Measurements from ENCODE around the gene SETD2.
A peak's percentile ranks its signal among the peaks of the same experiment; 100 is the strongest.
"Not testable (repeated sequence)": the region's sequence is repeated elsewhere in the genome, so short reads cannot be mapped to it uniquely, and the experiment has no call there.

SETD2 gene

DNA sequence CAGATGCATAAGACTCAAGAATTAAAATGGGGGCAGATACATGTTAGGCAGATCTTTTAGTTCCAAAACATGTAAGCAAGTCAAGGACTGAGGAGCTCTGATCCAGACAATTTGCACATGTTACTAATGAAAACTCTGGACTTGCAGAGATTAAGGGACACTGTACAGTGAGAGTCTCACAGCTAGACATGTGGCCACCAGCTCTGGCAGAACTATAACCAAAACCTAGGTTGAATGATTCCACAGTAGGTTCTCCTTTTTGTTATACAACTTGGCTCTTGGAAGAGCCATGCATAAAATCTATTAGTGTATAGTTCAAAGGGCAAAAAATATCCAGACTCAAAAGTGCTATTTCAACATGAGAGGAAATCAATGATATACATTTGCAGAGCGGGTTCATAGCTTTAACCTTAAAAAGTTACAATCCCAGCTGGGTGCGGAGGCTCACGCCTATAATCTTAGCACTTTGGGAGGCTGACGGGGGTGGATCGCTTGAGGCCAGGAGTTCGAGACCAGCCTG lies 61.8 kb downstream of the SETD2 start:
- no peak for DNase-seq

DNA sequence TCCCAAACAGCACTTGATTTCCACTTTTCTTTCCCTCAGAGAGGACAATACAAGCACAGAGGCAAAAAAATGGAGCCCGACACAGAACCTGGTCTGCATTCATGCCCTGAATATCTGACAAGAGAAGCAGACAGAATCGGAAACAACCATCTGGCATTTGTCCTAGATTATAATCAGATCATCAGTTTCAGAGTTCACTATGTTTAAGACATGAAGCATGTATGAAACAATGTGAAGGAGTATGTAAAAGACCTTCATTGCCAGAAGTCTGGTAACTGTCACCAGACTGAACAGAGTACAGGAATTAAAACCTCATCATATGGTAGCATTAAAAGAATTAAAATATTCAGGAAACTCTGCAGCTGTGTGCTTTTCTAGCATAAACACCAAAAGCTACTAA lies 65.0 kb downstream of the SETD2 start:
- DNase-seq, result no peak

DNA sequence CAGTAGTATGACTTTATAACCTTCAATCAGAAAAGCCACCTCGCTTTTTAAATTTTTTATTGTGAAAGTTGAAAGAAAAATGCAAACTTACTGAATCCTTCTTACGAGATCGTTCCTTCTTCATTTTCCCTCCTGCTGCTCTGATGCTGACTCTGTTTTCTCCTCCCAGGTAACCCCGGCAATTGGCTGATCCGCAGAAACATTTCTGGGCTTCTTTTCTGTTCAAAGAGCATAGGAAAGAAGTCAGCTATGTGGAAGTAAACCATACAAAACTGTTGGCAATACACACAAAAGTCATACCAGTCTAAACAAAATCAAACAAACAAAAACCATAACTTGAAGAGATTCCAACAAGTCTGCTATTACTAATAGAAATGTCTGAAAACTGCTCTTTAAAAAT lies 66.0 kb downstream of the SETD2 start:
- DNase-seq, result no peak

DNA sequence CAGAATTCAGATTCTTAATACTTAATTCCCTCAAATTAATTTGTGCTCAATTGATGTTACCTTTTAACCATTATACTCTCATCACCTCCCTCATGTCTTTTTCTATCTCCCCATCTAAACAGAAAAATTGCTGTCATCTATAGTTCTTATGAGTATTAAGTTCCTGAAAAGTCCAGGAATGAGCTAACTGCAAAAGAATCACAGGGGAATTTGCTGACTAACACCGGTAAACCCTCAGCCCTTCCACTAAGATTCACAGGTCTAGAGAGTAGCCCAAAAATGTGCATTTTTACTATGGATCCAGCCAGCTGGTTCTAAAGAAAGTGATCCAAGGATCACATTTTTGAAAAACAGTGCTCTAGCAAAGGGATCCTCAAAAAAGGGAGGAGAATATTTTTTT lies 67.0 kb downstream of the SETD2 start:
- DNase-seq, result no peak

DNA sequence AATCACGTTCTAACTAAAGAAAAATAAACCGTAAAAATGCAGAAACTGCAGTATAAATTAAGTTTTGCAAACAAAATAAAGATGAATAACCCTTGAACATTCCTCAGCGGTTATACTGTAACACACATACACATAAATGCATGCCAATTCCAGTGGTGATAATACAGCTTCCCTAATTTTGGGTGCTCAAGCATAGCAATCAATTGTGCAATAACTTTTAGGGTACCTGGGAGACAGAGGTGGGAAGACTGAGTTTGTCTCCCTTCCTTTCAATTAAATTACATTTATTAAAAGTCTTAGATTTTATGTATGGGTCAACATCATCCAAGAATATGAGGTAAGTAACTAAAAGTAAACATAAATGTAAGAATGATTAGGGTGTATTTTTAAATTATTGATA lies 71.8 kb downstream of the SETD2 start:
- no peak for DNase-seq

DNA sequence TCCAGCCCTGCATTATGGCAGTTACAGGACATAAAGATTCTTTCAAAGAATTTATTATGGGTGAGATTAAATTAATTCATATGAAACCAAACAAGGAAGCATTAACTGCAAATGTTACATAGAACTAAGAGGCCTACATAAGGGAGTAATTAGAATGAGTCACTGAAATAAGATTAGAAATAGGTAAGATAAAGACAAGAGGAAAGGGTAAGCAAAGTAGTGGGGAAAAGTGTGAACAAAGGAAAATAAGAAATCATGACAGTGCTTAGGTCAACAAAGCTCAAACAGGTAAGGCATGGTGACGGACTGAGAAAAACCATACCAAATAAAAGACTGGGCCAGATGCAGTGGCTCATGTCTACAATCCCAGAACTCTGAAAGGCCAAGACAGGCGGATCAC lies 74.3 kb downstream of the SETD2 start:
- DNase-seq, result no peak

DNA sequence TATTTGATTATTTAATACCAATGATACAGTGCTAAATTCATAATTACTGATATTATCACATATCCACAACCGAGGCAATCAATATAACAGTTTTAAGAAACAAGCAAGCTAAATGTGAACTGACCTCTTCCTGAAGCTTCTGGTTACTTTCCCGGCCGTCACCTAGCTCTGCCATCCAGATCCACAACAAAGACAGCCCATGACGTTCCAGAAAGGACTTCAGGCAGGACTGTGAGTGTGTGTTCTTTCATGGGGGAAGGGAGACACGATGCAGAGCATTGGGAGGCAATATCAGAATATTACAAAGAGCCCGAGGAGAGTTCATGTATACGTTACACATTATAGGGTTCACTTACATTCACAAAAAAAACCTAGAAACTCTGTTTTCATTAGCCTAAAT lies 77.8 kb downstream of the SETD2 start:
- DNase-seq, result no peak

DNA sequence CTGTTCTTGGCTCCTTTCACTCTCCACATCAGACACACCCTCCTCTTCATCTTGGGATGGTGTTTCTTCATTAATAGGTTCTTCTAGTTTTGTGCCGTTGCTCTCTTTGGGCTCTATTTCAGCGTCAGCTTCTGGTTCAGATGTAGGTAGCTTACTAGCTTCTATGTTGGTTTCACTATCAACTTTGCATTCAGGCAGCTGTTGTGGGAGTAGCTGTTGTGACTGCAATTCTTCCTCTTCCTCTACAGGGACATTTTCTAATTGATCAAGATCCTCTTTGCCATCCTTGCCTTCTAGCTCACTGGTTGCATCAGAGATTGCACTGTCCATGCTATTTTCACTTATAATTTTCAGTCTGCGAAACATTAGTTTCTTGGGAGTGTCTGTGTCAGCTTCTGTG lies 80.1 kb downstream of the SETD2 start:
- DNase-seq, result peak; percentile 77 to 81

DNA sequence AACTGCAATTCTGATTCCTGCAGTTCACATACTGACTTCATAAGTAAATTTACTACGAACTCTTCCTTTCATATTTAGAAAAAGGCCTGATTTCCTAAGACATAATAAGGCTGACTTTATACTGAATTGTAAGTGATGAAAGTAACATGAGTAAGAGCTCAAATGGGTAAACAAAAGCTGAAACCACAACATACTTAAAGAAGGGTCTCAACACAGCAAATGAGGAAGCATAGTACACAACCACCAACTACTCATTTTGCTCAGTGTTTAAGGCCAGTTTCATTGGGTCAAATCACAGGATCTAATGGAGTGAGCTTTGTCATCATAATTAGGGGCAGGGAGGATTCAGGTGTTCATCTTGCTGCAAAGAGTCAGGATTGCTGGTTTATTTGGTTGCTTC lies 81.4 kb downstream of the SETD2 start:
- peak; percentile 30 to 72 for DNase-seq

DNA sequence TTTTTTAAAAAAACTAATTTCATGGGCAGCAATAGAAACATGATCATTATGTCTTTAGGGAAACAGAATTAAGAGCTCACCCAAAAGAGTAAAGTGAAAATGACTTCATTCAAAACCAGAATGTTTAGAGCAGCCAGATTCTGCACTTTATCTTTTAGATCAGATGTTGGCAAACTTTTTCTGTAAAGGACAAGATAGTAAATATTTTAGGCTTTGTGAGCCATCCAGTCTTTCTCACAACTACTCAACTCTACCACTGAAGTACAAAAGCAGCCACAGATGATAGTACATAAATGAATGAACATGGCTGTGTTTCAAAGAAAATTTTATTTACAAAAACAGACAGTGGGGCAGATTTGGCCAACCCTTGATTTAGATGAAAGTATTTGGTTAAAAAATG lies 84.5 kb downstream of the SETD2 start:
- DNase-seq, result no peak

DNA sequence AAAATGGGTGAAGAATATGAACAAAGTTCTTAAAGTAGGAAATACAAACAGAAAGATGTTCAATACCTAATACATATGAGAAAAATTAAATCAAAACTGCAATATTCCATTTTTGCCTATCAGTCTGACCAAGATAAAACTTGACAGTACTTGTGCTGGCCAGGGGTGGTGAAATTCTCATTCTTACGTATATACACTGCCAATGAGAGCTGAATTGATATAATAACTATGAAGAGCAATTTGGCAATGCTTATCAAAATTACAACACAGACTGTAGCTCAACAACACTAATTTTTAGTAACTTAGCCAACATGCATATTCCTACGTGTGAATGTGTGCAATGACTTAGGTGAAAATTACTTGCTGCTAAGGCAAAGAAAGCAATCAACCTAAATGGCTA lies 90.2 kb downstream of the SETD2 start:
- DNase-seq, result no peak

DNA sequence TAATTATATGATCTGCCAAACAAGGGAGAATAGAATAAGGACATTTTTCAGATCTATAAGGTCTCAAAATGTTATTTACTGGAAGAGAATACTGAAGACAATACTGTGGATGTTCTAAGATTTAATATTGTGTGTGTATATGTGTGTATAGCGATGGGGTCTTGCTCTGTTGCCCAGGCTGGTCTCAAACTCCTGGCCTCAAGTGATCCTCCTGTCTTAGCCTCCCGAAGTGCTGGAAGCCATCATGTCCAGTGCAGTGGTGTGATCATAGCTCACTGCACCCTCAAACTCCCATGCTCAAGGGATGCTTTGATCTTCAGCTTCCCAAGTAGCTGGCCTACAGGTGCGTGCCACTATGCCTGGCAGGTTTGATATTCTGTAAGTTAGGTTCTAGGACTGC lies 93.1 kb downstream of the SETD2 start:
- DNase-seq, result no peak

DNA sequence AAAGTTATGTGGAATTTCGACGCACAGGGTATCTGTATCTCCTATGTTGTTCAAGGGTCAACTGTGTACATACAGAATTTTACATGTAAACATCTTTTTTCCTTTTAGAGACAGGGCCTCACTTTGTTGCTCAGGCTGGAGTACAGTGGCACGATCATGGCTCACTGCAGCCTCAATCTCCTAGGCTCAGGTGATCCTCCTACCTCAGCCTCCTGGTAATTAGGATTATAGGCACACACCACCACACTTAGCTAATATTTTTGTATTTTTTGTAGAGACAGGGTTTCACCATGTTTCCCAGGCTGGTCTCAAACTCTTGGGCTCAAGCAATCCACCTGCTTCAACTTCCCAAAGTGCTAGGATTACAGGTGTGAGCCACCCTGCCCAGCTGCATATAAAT lies 97.7 kb downstream of the SETD2 start:
- not testable (repeated sequence) for DNase-seq

DNA sequence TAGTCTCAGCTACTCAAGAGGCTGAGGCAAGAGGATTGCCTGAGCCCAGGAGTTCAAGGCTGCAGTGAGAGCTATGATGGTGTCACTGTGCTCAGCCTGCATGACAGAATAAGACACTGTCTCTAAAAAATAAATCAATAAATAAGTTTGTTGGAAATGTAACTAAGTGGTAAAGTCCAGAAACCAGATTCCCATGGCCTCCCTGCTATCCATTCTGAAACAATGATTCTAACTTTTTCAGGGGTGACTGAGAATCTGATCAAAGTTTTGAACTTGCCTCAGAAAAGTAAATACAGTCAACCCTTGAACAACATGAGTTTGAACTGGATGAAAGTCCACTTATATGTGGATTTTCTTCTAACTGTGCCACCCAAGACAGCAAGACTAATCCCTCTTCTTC lies 98.2 kb downstream of the SETD2 start:
- DNase-seq, result no peak

DNA sequence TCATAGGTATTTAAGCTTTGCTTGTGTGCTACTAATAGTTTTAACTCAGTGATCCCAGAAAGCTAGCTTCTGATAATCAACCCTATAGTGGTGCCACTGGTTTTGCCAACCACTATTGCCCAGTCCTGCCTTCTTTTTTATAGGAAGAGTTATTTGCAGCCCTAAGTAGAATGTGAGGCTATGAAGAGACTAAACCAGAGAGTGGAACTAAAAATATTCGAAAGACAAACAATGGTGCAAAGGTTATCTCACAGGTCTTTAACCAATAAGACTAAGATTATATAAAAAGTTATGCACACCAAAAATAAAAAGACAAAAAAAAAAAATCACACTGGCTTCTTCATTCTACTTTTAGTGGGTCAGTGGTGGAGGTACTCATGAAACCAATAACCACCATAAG lies 98.9 kb downstream of the SETD2 start:
- DNase-seq, result no peak

DNA sequence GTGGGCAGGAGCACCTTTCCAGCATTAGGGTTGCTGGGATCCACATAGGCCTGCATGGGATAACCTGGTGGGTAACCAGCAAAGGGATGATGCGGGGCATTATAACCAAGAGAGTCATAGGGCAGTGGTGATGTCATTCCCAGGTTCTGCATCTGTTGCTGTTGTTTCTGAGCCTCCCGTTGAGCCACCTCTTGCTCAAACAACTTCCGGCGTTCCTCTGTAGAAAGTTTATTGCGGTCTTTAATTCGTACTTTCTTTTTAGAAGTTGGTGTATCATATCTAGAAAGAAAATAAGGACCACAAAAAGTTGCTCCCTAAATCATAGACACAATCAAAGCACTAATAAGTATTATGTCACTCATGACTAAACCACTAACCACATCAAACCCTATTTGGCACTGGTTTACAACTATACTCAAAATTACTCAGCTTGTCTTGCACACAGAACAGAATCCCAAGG lies 106.7 kb downstream of the SETD2 start:
- no peak for DNase-seq

DNA sequence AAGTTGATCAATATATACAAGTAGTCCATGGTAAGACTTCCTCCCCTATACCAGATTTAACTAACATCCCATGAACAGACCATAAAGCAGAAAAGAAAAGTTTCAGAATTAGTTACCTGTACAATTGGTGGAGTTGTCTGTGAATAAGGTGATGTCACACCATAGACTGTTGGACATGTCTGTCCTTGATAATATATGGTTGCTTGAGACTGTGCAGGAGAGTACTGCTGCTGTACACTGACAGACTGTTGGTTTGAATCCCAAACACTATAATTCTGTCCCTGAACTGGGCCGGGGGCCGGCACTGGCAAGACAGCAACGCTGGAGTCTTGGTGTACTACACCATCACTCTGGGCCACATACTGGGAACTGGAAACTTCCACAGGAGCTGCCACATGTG lies 107.2 kb downstream of the SETD2 start:
- no peak for DNase-seq

DNA sequence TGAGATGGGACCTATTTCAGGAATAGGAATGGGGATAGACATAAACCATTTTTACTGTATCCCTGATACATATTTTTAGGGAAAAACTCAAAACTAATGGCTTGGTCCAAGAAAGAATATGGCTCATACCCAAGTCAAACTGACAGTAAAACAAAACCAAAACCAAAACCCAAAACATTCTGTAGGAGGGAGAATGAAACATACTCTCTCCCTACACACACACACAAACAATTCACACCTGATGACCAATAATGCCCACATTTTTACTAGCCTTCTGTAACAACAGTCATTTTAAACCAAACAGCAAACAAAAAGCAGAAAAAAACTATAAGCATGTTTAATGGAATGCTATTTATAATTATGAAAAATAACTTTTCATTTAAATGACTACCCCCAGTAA lies 109.5 kb downstream of the SETD2 start:
- DNase-seq, result no peak

DNA sequence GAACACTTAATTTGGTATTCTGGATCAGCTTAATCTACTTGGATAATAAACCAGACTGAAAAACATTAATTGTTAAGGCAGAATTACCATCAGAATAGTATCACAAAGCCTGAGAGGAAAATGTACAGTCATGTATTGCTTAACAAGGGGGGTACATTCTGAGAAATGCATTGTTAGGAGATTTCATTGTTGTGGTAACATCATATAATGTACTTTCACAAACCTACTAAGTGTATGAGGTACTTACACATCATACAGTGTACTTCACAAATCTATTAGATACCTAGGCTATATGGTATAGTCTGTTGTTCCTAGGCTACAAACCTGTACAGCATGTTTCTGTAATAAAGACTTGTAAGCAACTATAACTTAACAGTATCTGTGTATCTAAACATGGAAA lies 116.2 kb downstream of the SETD2 start:
- peak in 1 of 2 donors; percentile 6 for DNase-seq

DNA sequence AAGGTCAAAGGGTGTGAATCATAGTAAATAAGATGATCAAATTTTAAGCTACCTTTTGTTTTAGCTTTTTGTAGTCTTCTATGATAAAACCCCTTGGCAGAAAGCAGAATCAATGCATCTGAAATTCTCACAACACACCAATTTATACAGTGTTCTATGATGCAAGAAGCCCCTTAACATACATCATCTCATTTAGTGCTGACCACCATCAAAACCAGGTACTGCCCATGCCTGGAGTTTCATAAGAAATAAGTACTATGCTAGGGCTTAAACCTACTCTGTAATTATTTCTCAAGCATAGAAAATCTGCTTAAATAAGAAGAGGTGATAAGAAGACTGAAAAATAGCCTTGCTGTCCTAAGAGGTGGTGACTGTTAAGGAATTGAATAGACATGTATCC lies 116.8 kb downstream of the SETD2 start:
- DNase-seq, result no peak

DNA sequence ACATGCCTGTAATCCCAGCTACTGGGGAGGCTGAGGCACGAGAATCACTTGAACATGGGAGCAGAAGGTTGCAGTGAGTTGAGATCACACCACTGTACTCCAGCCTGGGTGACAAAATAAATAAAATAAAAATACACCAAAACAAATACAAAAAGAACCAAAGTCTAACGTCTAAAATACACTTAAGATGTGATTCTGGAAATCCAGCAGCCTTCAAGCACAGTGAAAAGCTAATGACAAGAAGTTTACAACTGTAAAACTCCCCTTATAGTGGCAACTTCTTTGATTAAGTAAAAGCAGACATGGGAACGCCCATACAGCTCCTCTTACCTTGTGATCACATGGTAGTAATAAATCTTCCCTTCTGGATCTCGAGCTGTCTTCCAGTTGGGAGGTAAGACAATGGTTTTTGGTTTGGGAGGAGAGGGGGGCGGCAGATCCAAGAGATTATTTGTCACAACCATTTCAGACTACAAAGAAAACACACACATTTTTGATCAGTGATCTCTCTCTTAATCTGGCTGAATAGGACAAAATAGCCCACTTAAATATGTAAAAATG lies 121.6 kb downstream of the SETD2 start:
- no peak for DNase-seq

DNA sequence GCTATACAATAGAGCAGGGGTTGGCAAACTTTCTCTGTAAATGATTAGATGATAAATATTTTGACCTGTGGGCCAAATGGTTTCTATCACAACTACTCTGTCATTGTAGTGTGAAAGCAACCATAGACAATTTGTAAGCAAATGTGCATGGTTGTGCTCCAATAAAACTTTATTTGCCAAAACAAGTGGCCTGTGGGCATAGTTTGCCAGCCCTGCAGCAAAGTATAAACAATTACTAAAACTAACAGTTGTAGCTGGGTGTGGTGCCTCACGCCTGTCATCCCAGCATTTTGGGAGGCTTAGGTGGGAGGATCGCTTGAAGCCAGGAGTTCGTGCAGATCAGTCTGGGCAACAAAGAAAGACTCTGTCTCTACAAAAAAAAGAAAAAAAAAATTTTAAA lies 122.8 kb downstream of the SETD2 start:
- no peak for DNase-seq

DNA sequence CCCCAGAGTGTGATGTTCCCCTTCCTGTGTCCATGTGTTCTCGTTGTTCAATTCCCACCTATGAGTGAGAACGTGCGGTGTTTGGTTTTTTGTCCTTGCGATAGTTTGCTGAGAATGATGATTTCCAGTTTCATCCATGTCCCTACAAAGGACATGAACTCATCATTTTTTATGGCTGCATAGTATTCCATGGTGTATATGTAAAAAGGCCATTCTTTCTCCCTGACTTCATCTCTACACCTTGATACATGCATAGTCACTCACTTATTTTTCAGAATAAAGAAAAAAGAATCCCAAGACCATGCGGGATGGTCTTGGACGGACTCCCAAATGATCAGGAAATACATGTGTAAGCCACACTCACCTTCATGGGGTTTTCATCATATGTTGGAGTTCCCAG lies 126.6 kb downstream of the SETD2 start:
- DNase-seq, result not testable (repeated sequence)

DNA sequence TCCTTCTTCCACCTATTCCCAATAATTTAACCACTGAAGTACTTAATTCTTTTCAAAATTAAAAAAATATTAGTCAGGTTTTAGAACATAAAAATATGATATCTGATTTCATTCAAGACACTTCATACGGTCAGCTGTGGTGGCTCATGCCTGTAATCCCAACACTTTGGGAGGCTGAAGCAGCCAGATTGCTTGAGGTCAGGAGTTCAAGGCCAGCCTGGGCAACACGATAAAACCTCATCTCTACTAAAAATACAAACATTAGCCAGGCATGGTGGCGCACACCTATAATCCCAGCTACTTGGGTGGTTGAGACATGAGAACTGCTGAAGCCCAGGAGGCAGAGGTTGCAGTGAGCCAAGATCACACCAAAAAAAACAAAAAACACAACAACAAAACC lies 127.8 kb downstream of the SETD2 start:
- DNase-seq, result no peak

DNA sequence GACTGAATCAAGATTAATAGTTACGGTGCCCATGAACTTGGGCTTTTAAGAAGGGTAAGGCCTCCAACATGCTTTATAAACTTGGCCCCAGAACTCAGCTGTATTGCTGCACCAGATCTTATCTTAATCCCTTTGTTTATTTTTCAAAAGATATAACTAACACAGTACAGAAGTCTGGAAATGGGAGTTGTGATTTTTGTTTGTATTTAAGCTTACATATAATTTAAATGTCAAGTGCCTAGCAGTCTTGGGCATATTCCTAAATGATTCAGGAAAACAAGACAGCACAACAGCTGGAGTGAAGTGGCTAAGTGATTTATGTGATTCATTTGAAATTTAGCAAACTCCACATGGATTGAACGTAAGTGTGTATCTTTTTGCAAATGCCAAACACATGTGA lies 128.3 kb downstream of the SETD2 start:
- no peak for DNase-seq
